GM12878 (cell line): Measurements from ENCODE around the gene SEL1L. TPM values are rescaled to one million over a fixed set of nuclear protein-coding genes. Genes with fewer than 3 reads are reported as not detected.
"Not testable (repeated sequence)": the region's sequence is repeated elsewhere in the genome, so short reads cannot be mapped to it uniquely, and the experiment has no call there.

ENCODE experiments used
- ATAC-seq: fragments of 200-7000 bp; cut with Tn5 transposase; 3 replicates; pipeline ENCODE4 v1.9.1; 2020; ENCODE audit warnings: mild to moderate bottlenecking, moderate library complexity
- BruUV-seq: library from RNA; stranded (reverse); fragments of 400-500 nt; replicated peaks from 2 replicates; lab custom pipeline; 2021; lab: Mats Ljungman, UMichigan
- CTCF ChIA-PET: fragments of 300-600 bp; sonication (Branson Sonifier 250); formaldehyde crosslinking; extraction: SDS; loops from one replicate; lab custom pipeline; 2021; ENCODE audit warnings: inconsistent platforms; lab: Yijun Ruan, JAX
- POLR2A ChIA-PET: fragments of 350-600 bp; formaldehyde crosslinking; extraction: SDS; loops from one replicate; lab custom pipeline; 2021; ENCODE audit warnings: inconsistent platforms; lab: Charles Lee
- RAD21 ChIA-PET: fragments of 300-600 bp; sonication (Branson Sonifier 250); formaldehyde crosslinking; loops from one replicate; lab custom pipeline; 2023; ENCODE audit warnings: antibody characterized with exemption; ENCODE audit not compliant: unreplicated experiment; lab: Charles Lee
- SMC1A ChIA-PET: fragments of 300-600 bp; sonication (Branson Sonifier 250); formaldehyde crosslinking; loops from one replicate; lab custom pipeline; 2023; ENCODE audit not compliant: unreplicated experiment, uncharacterized antibody; lab: Charles Lee
- DNase-seq: peaks from one replicate; pipeline ENCODE4 v3.0.0-alpha.2; 2011; ENCODE audit warnings: low read depth, low spot score
- FAIRE-seq: peaks from 3 replicates; lab custom pipeline; 2011; peaks lifted over from hg19 to GRCh38; lab: Jason Lieb, UNC
- H2AFZ ChIP-seq: 2 replicates; pipeline ENCODE4 v1.6.0; 2011; ENCODE audit warnings: low read depth, low read length, control low read depth; ENCODE audit not compliant: control insufficient read depth
- H3K27ac ChIP-seq: 2 replicates; pipeline ENCODE4 v1.5.1; 2011; ENCODE audit warnings: control low read depth; ENCODE audit not compliant: control insufficient read depth, insufficient read depth
- H3K27me3 ChIP-seq, 2 experiments: replicated peaks in 1 of 2; 2 replicates each; pipeline versions ENCODE4 v1.6.0 to v1.6.1; 2011; ENCODE audit warnings: low read length in 1 of 2; ENCODE audit not compliant: control insufficient read depth in 2 of 2, insufficient read depth in 2 of 2
- H3K36me3 ChIP-seq, 2 experiments: 2 replicates each; pipeline ENCODE4 v1.5.1; 2011; ENCODE audit warnings: low read length in 1 of 2; ENCODE audit not compliant: control insufficient read depth in 2 of 2, insufficient read depth in 2 of 2
- H3K4me1 ChIP-seq: 2 replicates; pipeline ENCODE4 v1.6.1; 2011; ENCODE audit warnings: mild to moderate bottlenecking, low read length, moderate library complexity, mixed read lengths; ENCODE audit not compliant: control insufficient read depth, insufficient read depth
- H3K4me2 ChIP-seq: 2 replicates; pipeline ENCODE4 v1.6.0; 2011; ENCODE audit warnings: control low read depth; ENCODE audit not compliant: control insufficient read depth, insufficient read depth
- H3K4me3 ChIP-seq: fragments of 200-600 bp; sonication (generic); 2 replicates; pipeline ENCODE4 v1.5.1; 2016
- H3K79me2 ChIP-seq: 2 replicates; pipeline ENCODE4 v1.6.0; 2011; ENCODE audit warnings: low read length; ENCODE audit not compliant: control insufficient read depth, insufficient read depth
- H3K9ac ChIP-seq: 2 replicates; pipeline ENCODE4 v1.8.0; 2011; ENCODE audit warnings: low read length, control low read depth, mixed read lengths; ENCODE audit not compliant: control insufficient read depth, insufficient read depth
- H3K9me3 ChIP-seq: replicated peaks from 3 replicates; pipeline ENCODE4 v1.5.1; 2011; ENCODE audit warnings: mild to moderate bottlenecking, low read length; ENCODE audit not compliant: control insufficient read depth, insufficient read depth
- H4K20me1 ChIP-seq: 2 replicates; pipeline ENCODE4 v1.6.0; 2011; ENCODE audit not compliant: control insufficient read depth, insufficient read depth
- CEBPZ ChIP-seq: fragments of 150-350 bp; IDR thresholded peaks from 2 replicates; pipeline ENCODE4 v1.6.1; 2016; ENCODE audit warnings: low read depth, low read length
- KAT2A ChIP-seq: conservative IDR thresholded peaks from 2 replicates; pipeline ENCODE4 v1.6.1; 2011; ENCODE audit warnings: low read depth, low read length; ENCODE audit not compliant: control insufficient read depth
- NFYB ChIP-seq: IDR thresholded peaks from 2 replicates; pipeline ENCODE4 v1.6.1; 2011; ENCODE audit warnings: low read depth, mild to moderate bottlenecking, low read length, improper control_type of control experiment, moderate library complexity; ENCODE audit not compliant: insufficient read depth
- SKIL ChIP-seq: fragments of 450-650 bp; IDR thresholded peaks from 2 replicates; pipeline ENCODE4 v1.6.1; 2017; ENCODE audit warnings: mild to moderate bottlenecking, low read depth, inconsistent platforms; ENCODE audit not compliant: poor library complexity, severe bottlenecking
- TBL1XR1 ChIP-seq: IDR thresholded peaks from 2 replicates; pipeline ENCODE4 v1.6.1; 2012; ENCODE audit warnings: low read depth, low read length, improper control_type of control experiment
- TCF7 ChIP-seq: IDR thresholded peaks from 2 replicates; pipeline ENCODE4 v1.6.1; 2014; ENCODE audit warnings: antibody characterized with exemption, borderline replicate concordance
- ZNF687 ChIP-seq: fragments of 450-650 bp; IDR thresholded peaks from 2 replicates; pipeline ENCODE4 v1.6.1; 2017; ENCODE audit warnings: mild to moderate bottlenecking, moderate library complexity
- WGBS: methylation state at CpG from one replicate; pipeline ENCODE4 v1.1.6; 2016; ENCODE audit warnings: low lambda C conversion rate; ENCODE audit not compliant: insufficient replicate concordance, insufficient coverage; ENCODE audit errors: missing lambda C conversion rate; 5-methylcytosine and 5-hydroxymethylcytosine counted together
- in situ Hi-C: fragments of 300-500 bp; cut with MboI; formaldehyde crosslinking; loops from 9 replicates; pipeline ENCODE4 v1.14.3; 2018; ENCODE audit warnings: mixed read lengths
- intact Hi-C: fragments of 100-400 bp; cut with micrococcal nuclease; formaldehyde crosslinking; loops from one replicate; pipeline ENCODE4 v1.14.2; 2022; ENCODE audit not compliant: unreplicated experiment
- polyA plus RNA-seq, 11 experiments: library from polyadenylated mRNA; depleted of rRNA in 4 of 11; unstranded in 6 of 11; stranded (reverse) in 5 of 11; fragments of >200 nt; fragmentation: Nextera tagmentation in 4 of 11; fragmentation: Illumina TruSeq in 1 of 11; extraction: Ambion mirVana in 4 of 11; extraction: Trizol in 1 of 11; gene quantifications; 1 replicate in 1 of 11; 2 replicates in 10 of 11; pipeline versions ENCODE4 v1.2.1 to v1.2.3, GENCODE V29; 2011 to 2016; ENCODE audit warnings: inconsistent platforms in 2 of 11, missing spikeins in 2 of 11, low read depth in 1 of 11
- total RNA-seq, 4 experiments: library from RNA; depleted of rRNA in 3 of 4; stranded (reverse); fragments of >200 nt in 3 of 4; fragmentation: Illumina TruSeq in 1 of 4; extraction: Trizol in 1 of 4; gene quantifications; 2 replicates each; pipeline versions ENCODE4 v1.2.1 to v1.2.3, GENCODE V29; 2013 to 2021

The SEL1L gene
- total and polyA plus RNA-seq, 10 of the 15 experiments (the other 5 are each of a cell fraction or from before 2014, with no cell fraction given): 13.4 to 57.2 (median 31.7) TPM

GRCh38 chr14:81429749-81430148 lies 103.9 kb downstream of the SEL1L start:
- H3K9me3 ChIP-seq, ATAC-seq, H3K4me2 ChIP-seq, H2AFZ ChIP-seq, H3K27me3 ChIP-seq, H3K9ac ChIP-seq, in situ Hi-C loops, SMC1A ChIA-PET, H3K4me1 ChIP-seq, H3K79me2 ChIP-seq, BruUV-seq, CTCF ChIA-PET, H3K4me3 ChIP-seq, H3K36me3 ChIP-seq, H3K27ac ChIP-seq, FAIRE-seq, DNase-seq, RAD21 ChIA-PET, H4K20me1 ChIP-seq, intact Hi-C loops, POLR2A ChIA-PET: not testable (repeated sequence)
- WGBS: 61% methylated on average over 10 of the region's 11 CpGs

GRCh38 chr14:81429028-81429427 lies 104.6 kb downstream of the SEL1L start:
- Histone ChIP-seq H3K79me2 (no peaks in the 10 kb centered on the region), H3K36me3 (no peaks in the 10 kb centered on the region), H3K27ac (no peak overlapping the region), H3K9me3 (no peaks in the 10 kb centered on the region), H3K4me3 (no peak overlapping the region), H3K27me3 (peaks cover 0 to 3% of the 10 kb centered on the region in 2 experiments; a peak in 3 of 4 replicates), H3K9ac (no peak overlapping the region), H3K4me1 (no peaks in the 10 kb centered on the region), H2AFZ (no peak overlapping the region), H3K4me2 (no peak overlapping the region), H4K20me1 (no peaks in the 10 kb centered on the region)
- 0% methylated on average over 1 of the region's 1 CpG for WGBS
- FAIRE-seq (no peak), ATAC-seq (no peak), DNase-seq (no peak)
- BruUV-seq: no TSS peak
- SMC1A ChIA-PET: no interaction called here
- RAD21 ChIA-PET: no interaction called here
- intact Hi-C loops (no loop called here), in situ Hi-C loops (no loop called here)
- CTCF ChIA-PET: interaction anchor here (1.0 kb wide), 2 partner anchors 13 to 158 kb away, joined by 3 read pairs; no protein-coding TSS in a partner anchor
- POLR2A ChIA-PET: no interaction called here
- TF ChIP-seq TBL1XR1 (no peak), CEBPZ (no peak), NFYB (no peak), SKIL (no peak), ZNF687 (no peak), TCF7 (no peak), KAT2A (no peak)
